Brain microvascular endothelial cell (primary cell): ENCODE results near the gene ARID4B.
"Not testable (repeated sequence)": the region's sequence is repeated elsewhere in the genome, so short reads cannot be mapped to it uniquely, and the experiment has no call there.

ENCODE experiments used
- DNase-seq: peaks from one replicate; pipeline ENCODE4 v3.0.0-alpha.2; 2020
- H3K27ac ChIP-seq: fragments of 250-450 bp; sonication (Bioruptor Pico); 2 replicates; pipeline ENCODE4 v1.5.1; 2020; ENCODE audit warnings: mild to moderate bottlenecking, moderate library complexity
- H3K27me3 ChIP-seq: fragments of 250-450 bp; sonication (Bioruptor Pico); replicated peaks from 2 replicates; pipeline ENCODE4 v1.5.1; 2020; ENCODE audit warnings: mild to moderate bottlenecking
- H3K36me3 ChIP-seq: fragments of 250-450 bp; sonication (Bioruptor Pico); replicated peaks from 2 replicates; pipeline ENCODE4 v1.5.1; 2020; ENCODE audit warnings: mild to moderate bottlenecking
- H3K4me3 ChIP-seq: 2 replicates; pipeline ENCODE4 v1.5.1; 2011; ENCODE audit warnings: low read depth, mild to moderate bottlenecking, control low read depth, low read length, moderate library complexity
- CTCF ChIP-seq: IDR thresholded peaks from 2 replicates; pipeline ENCODE4 v1.5.1; 2011; ENCODE audit warnings: low read depth, mild to moderate bottlenecking, moderate library complexity, low read length, control low read depth, inconsistent platforms; ENCODE audit errors: missing control alignments
- in situ Hi-C: cut with HindIII; loops from 2 replicates; pipeline ENCODE4 v1.10.0; 2017; ENCODE audit warnings: low sequenced_read_pairs, low pct_ligation_motif_present

ARID4B gene

GRCh38 chr1:235275223-235275622 lies 52.8 kb downstream of the ARID4B start:
- no peaks in the 10 kb centered on the region for H3K36me3 ChIP-seq
- H3K4me3 ChIP-seq, result no peak overlapping the region
- TF ChIP-seq CTCF, result no peak
- DNase-seq, result no peak
- in situ Hi-C loops, result no loop called here
- no peak overlapping the region for H3K27ac ChIP-seq
- no peaks in the 10 kb centered on the region for H3K27me3 ChIP-seq

- Histone ChIP-seq H3K36me3 (no peaks in the 10 kb centered on the region), H3K4me3 (no peak overlapping the region), H3K27ac (no peak overlapping the region), H3K27me3 (no peaks in the 10 kb centered on the region)
- no peak for TF ChIP-seq CTCF
- DNase-seq, result no peak
- in situ Hi-C loops, result no loop called here
These were observed 55.1 kb downstream of the ARID4B start for GRCh38 chr1:235272851-235273250.

GRCh38 chr1:235270625-235271024 lies 57.4 kb downstream of the ARID4B start:
- DNase-seq, result no peak
- no peak for TF ChIP-seq CTCF
- Histone ChIP-seq H3K27ac (no peak overlapping the region), H3K4me3 (no peak overlapping the region), H3K36me3 (no peaks in the 10 kb centered on the region), H3K27me3 (no peaks in the 10 kb centered on the region)
- in situ Hi-C loops, result no loop called here

- H3K27me3 ChIP-seq, H3K4me3 ChIP-seq, H3K27ac ChIP-seq, DNase-seq, in situ Hi-C loops, H3K36me3 ChIP-seq: not testable (repeated sequence)
These were observed 58.0 kb downstream of the ARID4B start for GRCh38 chr1:235269990-235270389.

- no peaks in the 10 kb centered on the region for H3K27me3 ChIP-seq
- no peak for DNase-seq
- H3K4me3 ChIP-seq, result no peak overlapping the region
- TF ChIP-seq CTCF, result no peak
- H3K36me3 ChIP-seq, result no peaks in the 10 kb centered on the region
- no peak overlapping the region for H3K27ac ChIP-seq
- in situ Hi-C loops, result no loop called here
These were observed 59.4 kb downstream of the ARID4B start for GRCh38 chr1:235268379-235269125.

GRCh38 chr1:235266967-235267366 lies 61.0 kb downstream of the ARID4B start:
- Histone ChIP-seq H3K36me3 (no peaks in the 10 kb centered on the region), H3K27ac (no peak overlapping the region), H3K27me3 (no peaks in the 10 kb centered on the region), H3K4me3 (no peak overlapping the region)
- in situ Hi-C loops, result no loop called here
- DNase-seq, result no peak
- TF ChIP-seq CTCF, result no peak
